HG03575 (cell line): ENCODE data around the gene PRELID1.

Experiments used
- ATAC-seq: cut with Tn5 transposase; IDR thresholded peaks from one replicate; pipeline ENCODE4 v1.9.1; 2021; ENCODE audit not compliant: unreplicated experiment, insufficient number of reproducible peaks, low FRiP score; ENCODE audit errors: extremely low read depth

PRELID1 gene

GRCh38 chr5:177311392-177311722 lies 7.8 kb downstream of the PRELID1 start:
- no peak for ATAC-seq

- ATAC-seq, result no peak
Measured at GRCh38 chr5:177311723-177312648, 8.4 kb downstream of the PRELID1 start, which contains the start of gene MXD3. Gene MXD3, minus strand, starts transcription at chr5:177311898. Its CDS starts 68 bp downstream, at chr5:177311830.

DNA sequence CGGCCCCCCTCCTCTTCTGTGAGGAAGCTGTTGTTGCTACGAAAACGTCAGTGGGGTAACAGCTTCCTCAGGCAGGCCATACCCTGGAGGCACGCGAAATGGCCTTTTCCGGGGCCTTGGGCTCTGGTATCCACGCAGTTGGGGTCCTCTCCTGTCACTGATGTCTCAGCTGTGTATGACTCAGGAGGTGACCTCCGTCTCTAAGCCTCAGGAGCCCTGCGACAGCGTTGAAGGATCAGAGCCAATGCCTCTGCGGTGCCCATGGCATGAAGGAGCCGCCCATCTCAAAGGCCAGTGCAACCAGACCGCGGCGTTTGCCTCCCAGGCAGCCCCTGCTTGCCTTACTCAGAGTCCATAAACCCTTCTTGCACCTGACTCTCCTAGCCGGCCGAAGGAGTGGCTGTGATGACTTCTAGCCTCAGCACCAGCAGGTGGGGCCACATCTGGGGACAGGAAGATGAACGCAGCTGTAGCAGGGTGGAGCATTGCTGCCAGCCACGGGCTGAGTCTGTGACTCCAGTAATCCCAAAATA lies 9.1 kb downstream of the PRELID1 start:
- no peak for ATAC-seq

DNA sequence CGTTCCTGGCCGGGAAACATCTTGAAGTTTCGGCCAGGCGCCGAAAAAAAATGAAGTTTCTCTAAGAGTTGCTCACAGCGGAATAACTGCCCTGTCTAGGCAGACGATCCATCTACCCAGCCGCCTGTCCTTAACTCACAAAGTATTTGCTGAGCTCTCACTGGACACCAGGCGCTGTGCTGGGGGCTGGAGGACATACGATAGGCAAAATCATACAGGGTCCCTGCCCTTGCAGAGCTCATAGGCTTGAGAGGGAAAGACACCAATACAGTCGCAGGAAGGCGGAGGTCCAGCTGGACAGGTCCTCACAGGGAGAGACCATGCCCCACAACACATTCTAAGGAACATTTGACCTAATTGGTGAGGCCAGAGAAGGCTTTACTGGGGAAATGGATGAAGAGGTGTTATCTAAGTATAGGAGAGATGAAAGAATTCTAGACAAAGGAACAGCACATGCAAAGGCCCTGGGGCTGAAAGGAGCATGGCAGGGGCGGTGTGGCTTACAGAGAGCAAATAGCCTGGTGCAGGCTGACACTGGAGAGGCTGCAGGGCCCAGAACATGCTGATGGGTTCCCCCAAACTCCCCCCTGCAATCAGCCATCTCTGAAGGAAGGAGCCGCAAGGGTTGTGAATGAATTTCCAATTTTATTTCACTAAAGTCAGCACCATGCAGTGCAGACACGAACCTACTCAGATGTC lies 10.1 kb downstream of the PRELID1 start:
- ATAC-seq, result no peak

DNA sequence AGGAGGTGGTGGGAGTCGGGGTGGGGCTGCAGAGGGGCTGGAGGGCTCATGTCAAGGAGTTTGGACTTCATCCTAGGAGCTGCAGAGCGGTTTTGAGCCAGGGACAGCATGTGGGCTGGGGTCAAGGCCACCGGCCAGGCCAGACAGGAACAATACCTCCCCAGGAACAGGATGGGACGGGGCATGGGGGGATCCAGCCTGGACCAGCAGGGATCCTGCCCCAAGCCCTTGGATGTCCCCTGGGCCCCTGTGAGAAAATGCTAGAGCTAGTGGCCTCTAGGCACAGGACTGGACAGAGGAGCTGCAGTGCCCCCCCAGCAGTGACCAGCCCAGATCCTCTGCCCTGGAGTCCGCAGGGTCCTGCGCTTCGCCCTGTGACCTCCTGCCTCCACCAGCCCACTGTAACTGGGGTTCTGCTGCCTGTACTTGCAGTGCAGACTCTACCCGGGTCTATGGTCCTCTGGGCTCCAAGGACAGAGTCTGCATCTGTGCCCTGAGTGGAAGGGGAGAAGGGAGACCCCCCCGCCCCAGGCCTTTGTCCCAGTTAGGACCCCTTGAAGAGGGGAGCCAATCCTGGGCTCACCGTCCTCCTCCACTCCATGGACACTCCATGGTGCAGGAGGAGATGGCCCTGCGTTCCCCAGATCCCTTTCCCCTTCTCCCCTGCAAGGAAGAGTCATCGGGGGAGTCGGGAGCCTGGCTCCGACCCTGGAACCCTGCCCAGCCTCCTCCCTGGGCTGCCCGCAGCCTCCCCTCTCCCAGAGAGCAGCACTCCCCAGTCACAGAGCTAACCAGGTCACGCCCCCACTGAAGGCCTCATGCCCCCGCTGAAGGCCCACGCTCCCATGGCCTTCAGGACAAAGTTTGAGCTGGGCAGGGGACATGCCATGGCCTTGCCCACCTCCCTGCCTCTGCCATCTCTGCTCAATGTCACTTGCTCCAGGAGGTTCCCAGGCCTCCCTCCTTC lies 11.1 kb downstream of the PRELID1 start:
- no peak for ATAC-seq

GRCh38 chr5:177315411-177315810 lies 11.8 kb downstream of the PRELID1 start:
- no peak for ATAC-seq

DNA sequence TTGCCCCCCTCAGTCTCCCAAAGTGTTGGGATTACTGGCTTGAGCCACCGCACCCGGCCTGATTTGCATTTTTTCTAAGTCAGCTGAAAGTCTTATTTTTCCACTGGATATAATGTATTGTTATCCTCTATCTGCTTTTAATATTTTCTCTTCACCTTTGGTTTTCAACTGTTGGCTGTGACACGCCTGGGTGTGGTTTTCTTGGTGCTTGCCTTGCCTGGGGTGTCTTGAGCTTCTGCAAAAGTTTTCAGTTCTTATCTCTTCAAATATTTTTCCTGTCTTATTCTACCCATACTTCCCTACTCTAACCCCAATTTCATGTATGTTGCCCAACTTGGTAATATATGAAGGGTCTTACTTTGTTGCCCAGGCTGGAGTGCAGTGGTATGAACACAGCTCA lies 12.4 kb downstream of the PRELID1 start:
- ATAC-seq, result no peak

GRCh38 chr5:177317959-177318377 lies 14.4 kb downstream of the PRELID1 start:
- ATAC-seq, result no peak

GRCh38 chr5:177319913-177320588 lies 16.5 kb downstream of the PRELID1 start:
- ATAC-seq, result no peak

- ATAC-seq, result no peak
Measured at GRCh38 chr5:177320879-177321278, 17.3 kb downstream of the PRELID1 start.

GRCh38 chr5:177325868-177326381 lies 22.3 kb downstream of the PRELID1 start:
- ATAC-seq, result no peak

DNA sequence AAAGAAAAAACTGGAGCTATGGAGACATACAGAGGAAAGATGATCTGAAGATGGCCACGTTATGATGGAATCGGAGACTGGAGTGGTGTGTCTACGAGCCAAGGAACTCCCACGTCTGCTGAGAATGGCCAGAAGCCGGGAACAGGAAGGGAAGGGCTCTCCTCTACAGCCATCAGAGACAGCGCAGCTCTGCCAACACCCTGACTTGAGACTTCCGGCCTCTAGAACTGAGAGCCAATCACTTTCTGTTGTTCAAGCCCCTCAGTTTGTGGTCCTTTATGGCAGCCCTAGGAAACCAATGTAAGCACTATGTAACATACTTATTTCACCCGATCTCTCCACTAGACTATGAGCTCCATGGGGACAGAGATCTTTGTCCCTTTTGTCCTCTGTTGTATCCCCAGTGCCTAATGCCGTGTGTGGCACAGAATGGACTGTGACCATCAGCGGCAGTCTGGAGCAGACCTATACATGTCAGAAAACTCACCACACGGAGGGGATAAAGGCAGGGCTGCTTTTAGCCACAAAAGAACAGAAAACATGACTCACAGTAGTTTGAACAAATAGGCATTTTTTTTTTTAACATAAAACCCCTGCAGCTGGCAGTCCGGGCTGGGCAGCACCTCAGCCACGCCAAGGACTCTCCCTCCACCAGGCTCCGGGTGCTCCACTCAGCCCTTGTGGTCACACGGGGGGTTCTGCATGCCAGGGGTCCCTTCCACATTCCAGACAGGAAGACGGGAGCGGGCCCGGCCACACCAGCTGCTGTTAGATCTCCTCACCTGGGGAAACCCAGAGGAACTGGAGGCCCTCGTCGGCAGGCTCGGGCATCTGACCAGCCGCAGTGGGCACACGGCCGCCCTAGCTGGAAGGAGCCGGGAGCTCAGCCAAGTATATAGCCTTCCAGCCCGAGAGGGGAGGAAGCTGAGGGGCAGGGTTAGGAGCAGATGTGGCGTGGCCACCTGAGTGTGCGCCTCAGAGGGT lies 24.2 kb downstream of the PRELID1 start:
- ATAC-seq, result no peak

DNA sequence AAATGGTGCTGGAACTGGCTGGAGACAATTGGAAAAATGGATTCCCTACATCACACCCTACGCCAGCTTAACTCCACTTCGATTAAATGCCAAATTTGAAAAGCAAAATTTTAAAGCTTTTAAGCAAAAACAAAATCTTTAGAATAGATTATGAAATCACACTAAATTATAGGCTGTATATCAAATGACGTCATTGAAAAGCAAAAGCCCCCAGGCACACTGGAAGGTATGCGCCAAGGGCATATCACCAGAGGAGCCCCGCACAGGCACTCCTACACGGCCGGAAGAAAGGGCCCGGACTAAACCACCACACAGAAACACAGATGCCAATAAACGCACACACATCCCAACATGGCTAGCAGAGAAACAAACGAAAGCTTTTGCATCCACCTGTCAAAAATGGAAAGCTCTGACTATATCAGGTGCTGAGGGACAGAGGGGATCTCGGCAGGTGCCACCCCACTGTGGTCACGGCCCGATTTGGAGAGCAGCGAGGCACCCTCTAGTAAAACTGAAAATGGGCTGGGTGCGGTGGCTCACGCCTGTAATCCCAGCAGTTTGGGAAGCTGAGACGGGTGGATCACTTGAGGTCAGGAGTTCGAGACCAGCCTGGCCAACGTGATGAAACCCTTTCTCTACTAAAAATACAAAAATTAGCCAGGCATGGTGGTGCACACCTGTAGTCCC lies 25.1 kb downstream of the PRELID1 start:
- ATAC-seq, result no peak

- ATAC-seq, result no peak
Measured at GRCh38 chr5:177329883-177330282, 26.3 kb downstream of the PRELID1 start.

DNA sequence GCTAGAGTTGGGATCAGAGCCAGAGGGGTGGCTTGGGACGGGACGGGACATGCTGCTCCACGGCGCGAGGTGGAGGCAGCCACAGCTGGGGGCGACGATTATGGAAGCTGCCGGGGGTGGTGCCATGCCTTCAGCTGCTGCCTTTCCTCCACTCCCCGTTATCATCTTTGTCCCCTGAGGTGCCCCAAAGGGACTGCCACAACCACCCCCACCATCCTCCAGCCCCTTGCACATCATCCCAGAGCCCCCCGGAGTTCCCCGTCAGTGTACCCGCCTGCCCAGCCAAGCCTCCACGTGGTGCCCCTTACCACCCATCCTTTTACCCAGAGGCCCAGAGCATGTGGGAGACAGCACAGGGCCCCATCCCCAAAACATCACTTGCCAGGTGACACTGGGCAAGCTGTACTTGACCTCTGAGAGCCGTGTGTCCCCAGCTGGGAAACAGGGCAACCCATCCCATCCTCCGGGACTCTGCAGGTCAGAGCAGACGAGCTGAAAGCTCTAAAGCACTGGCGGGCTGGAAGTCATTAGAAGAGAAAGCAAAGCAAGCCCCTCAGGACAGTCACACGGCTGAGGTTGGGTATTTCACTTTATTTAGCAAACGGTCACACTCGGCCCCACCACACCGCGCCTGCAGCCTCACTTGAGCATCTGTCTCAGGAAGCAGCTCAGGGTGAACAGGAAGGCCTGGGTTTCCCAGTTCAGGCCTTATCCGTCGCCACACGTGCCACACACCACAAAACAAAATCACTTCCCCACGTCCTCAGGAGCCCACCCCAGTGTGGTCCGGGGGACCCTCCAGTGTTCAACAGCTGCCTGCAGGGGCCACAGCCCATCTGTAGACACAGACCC lies 27.6 kb downstream of the PRELID1 start:
- no peak for ATAC-seq
